Lung (tissue), 12 donors: ENCODE measurements around the gene MAST1. TPM values are rescaled to one million over a fixed set of nuclear protein-coding genes. Genes with fewer than 3 reads are reported as not detected.

Source experiments
- ATAC-seq: fragments of 200-7000 bp; cut with Tn5 transposase; one replicate; pipeline ENCODE4 v1.9.1; 2020; ENCODE audit warnings: moderate number of reproducible peaks; ENCODE audit not compliant: insufficient read depth, low FRiP score
- DNase-seq, 3 donors: peaks; one replicate each; pipeline ENCODE4 v3.0.0-alpha.2; 2013 to 2017
- H3K27ac ChIP-seq, 2 donors: one replicate each; pipeline ENCODE4 v1.5.1; 2013; ENCODE audit warnings: mild to moderate bottlenecking in 2 of 2, moderate library complexity in 2 of 2, control low read depth in 1 of 2, inconsistent platforms in 1 of 2, low read depth in 1 of 2, low read length in 1 of 2
- H3K27me3 ChIP-seq, 3 donors: one replicate each; pipeline ENCODE4 v1.5.1; 2013; ENCODE audit warnings: low read length in 2 of 3; ENCODE audit not compliant: control insufficient read depth in 3 of 3, insufficient read depth in 3 of 3
- H3K36me3 ChIP-seq, 4 donors: one replicate each; pipeline ENCODE4 v1.5.1; 2013; ENCODE audit warnings: low read length in 4 of 4, mild to moderate bottlenecking in 1 of 4, moderate library complexity in 1 of 4; ENCODE audit not compliant: control insufficient read depth in 4 of 4, insufficient read depth in 4 of 4
- H3K4me1 ChIP-seq, 5 donors: one replicate each; pipeline ENCODE4 v1.5.1; 2013; ENCODE audit warnings: low read length in 5 of 5, mild to moderate bottlenecking in 2 of 5, moderate library complexity in 1 of 5; ENCODE audit not compliant: control insufficient read depth in 5 of 5, insufficient read depth in 5 of 5
- H3K4me3 ChIP-seq: one replicate; pipeline ENCODE4 v1.5.1; 2013; ENCODE audit warnings: mild to moderate bottlenecking, control low read depth, moderate library complexity
- H3K9ac ChIP-seq, 2 donors: one replicate each; pipeline ENCODE4 v1.5.1; 2013; ENCODE audit warnings: low read length in 2 of 2, control low read depth in 1 of 2; ENCODE audit not compliant: insufficient read depth in 1 of 2
- H3K9me3 ChIP-seq, 4 donors: one replicate each; pipeline ENCODE4 v1.5.1; 2013; ENCODE audit warnings: low read length in 3 of 4, mild to moderate bottlenecking in 1 of 4, moderate library complexity in 1 of 4; ENCODE audit not compliant: control insufficient read depth in 4 of 4, insufficient read depth in 3 of 4
- WGBS, 2 donors: extraction: QIAGEN DNeasy Blood & Tissue Kit; methylation state at CpG; one replicate each; pipeline ENCODE4 v1.1.7; 2013; 5-methylcytosine and 5-hydroxymethylcytosine counted together
- polyA plus RNA-seq, 2 donors: library from polyadenylated mRNA; stranded (reverse); fragments of 200-250 nt; gene quantifications; one replicate each; pipeline ENCODE4 v1.2.1, GENCODE V29; 2013
- total RNA-seq, 2 donors: library from RNA; depleted of rRNA in 1 of 2; stranded (reverse); fragments of >200 nt in 1 of 2; gene quantifications; one replicate each; pipeline ENCODE4 v1.2.1, GENCODE V29; 2014 to 2021
- TF ChIP-seq, protein P1 (sequence below): IDR thresholded peaks from 2 replicates; pipeline ENCODE4 v1.5.1; 2012; ENCODE audit warnings: mild to moderate bottlenecking; ENCODE audit errors: control extremely low read depth, extremely low read depth
- donor health status: control.
- donor health status: control.
- donor health status: Bipolar disorder and iron deficiency.
- donor health status: healthy.
- donor health status: DM: yes; HTN: yes; CAD: no.

Gene MAST1
- total and polyA plus RNA-seq, 4 donors: 0.08 to 0.88 (median 0.41) TPM

DNA sequence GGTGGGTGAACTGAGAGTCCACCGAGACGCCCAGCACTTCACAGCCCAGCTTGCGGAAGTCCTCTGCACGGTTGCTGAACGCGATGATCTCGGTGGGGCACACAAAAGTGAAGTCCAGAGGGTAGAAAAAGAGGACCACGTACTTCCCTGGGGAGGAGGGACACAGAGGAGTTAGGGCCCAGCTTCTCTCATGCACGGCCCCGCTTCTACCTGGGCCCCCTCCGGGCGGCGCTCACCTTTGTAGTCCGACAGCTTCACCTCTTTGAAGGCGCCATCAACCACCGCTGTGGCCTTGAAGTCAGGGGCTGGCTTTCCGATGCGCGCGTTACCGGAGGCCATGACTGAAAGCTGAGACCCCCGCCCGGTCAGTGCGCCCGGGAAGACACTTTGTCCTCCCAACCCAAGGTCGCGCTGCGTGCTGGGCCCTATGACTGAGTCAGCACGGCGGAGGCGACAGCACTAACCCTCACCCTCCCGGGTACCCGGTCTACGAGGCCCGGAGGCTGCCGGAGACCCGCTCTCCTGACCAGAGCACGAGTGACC, 37.3 kb upstream of the MAST1 start:
- Histone ChIP-seq H3K36me3 (peaks cover 0 to 10% (median 9%) of the 10 kb centered on the region in 4 donors), H3K4me1 (peaks cover 2 to 24% (median 4%) of the 10 kb centered on the region in 5 donors), H3K27ac (peak overlapping the region; percentile 58 to 83), H3K27me3 (no peaks in the 10 kb centered on the region), H3K4me3 (peak overlapping the region; percentile 67), H3K9ac (peak overlapping the region; percentile 67 to 85), H3K9me3 (no peaks in the 10 kb centered on the region)
- ATAC-seq (no peak), DNase-seq (no peak)
- TF ChIP-seq, protein P1, sequence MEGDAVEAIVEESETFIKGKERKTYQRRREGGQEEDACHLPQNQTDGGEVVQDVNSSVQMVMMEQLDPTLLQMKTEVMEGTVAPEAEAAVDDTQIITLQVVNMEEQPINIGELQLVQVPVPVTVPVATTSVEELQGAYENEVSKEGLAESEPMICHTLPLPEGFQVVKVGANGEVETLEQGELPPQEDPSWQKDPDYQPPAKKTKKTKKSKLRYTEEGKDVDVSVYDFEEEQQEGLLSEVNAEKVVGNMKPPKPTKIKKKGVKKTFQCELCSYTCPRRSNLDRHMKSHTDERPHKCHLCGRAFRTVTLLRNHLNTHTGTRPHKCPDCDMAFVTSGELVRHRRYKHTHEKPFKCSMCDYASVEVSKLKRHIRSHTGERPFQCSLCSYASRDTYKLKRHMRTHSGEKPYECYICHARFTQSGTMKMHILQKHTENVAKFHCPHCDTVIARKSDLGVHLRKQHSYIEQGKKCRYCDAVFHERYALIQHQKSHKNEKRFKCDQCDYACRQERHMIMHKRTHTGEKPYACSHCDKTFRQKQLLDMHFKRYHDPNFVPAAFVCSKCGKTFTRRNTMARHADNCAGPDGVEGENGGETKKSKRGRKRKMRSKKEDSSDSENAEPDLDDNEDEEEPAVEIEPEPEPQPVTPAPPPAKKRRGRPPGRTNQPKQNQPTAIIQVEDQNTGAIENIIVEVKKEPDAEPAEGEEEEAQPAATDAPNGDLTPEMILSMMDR: no peak
- WGBS, 2 donors: 8 to 21% methylated on average over 38 of the region's 38 CpGs

- 0% methylated on average over 67 to 78 of the region's 78 CpGs for WGBS, 2 donors
- no peaks in the 10 kb centered on the region for H3K9me3 ChIP-seq
- TF ChIP-seq, protein P1: no peak
- peak within 1 kb of the TSS; percentile 67 to 85 for H3K9ac ChIP-seq
- peaks cover 3 to 22% (median 4%) of the 10 kb centered on the region in 5 donors for H3K4me1 ChIP-seq
- peak within 1 kb of the TSS; percentile 58 to 83 for H3K27ac ChIP-seq
- peak within 1 kb of the TSS; percentile 67 for H3K4me3 ChIP-seq
- DNase-seq (peak; percentile 79 to 88 (median 80)), ATAC-seq (peak; percentile 76)
- H3K36me3 ChIP-seq: peaks cover 0 to 10% (median 9%) of the 10 kb centered on the region in 4 donors
- H3K27me3 ChIP-seq: no peaks in the 10 kb centered on the region
Measured at GRCh38 chr19:12801466-12802266, 36.6 kb upstream of the MAST1 start, which contains the start of the genes PRDX2 and THSD8. TSS of gene PRDX2 (minus strand) at chr19:12801800. CDS start at chr19:12801261, 539 bp downstream. TSS of gene THSD8 (plus strand) at chr19:12802069. CDS start at chr19:12802072, 3 bp downstream.

- no peak overlapping the region for H3K27ac ChIP-seq
- 43 to 49% methylated on average over 22 of the region's 22 CpGs for WGBS, 2 donors
- ATAC-seq: no peak
Measured at GRCh38 chr19:12802267-12803106, 35.8 kb upstream of the MAST1 start.

More at GRCh38 chr19:12802267-12803106, 35.8 kb upstream of the MAST1 start:
- no peaks in the 10 kb centered on the region for H3K27me3 ChIP-seq
- DNase-seq: peak in 1 of 3 donors; percentile 29
- H3K9me3 ChIP-seq: no peaks in the 10 kb centered on the region
- H3K4me1 ChIP-seq: peaks cover 3 to 30% (median 10%) of the 10 kb centered on the region in 5 donors
- H3K4me3 ChIP-seq: no peak overlapping the region
- peak overlapping the region in 1 of 2 donors; percentile 62 for H3K9ac ChIP-seq
- peaks cover 0 to 10% (median 7%) of the 10 kb centered on the region in 4 donors for H3K36me3 ChIP-seq
- TF ChIP-seq, protein P1: no peak
